ENCODE data around the gene RCOR2. TPM values are rescaled to one million over a fixed set of nuclear protein-coding genes. Genes with fewer than 3 reads are reported as not detected.

RCOR2 gene
- total and polyA plus RNA-seq, 8 donors, result 0.35 to 1.6 (median 0.92) TPM; not detected in 3

GRCh38 chr11:63939397-63939891 lies 22.5 kb upstream of the RCOR2 start:
- peaks cover 0 to 12% (median 0%) of the 10 kb centered on the region in 4 donors for H3K36me3 ChIP-seq
- intact Hi-C loops (cut with DNase I; ENCODE audit: low total_unique reads), result no loop called here
- DNase-seq, result peak in 1 of 2 donors; percentile 66
- H3K4me3 ChIP-seq, result peak overlapping the region; percentile 70 to 91 (median 78)
- TF ChIP-seq CTCF (IDR thresholded peaks at IDR 0.05) (no peak), POLR2AphosphoS5 (IDR thresholded peaks at IDR 0.05) (no peak), EP300 (IDR thresholded peaks at IDR 0.05) (no peak), POLR2A (IDR thresholded peaks at IDR 0.05) (no peak)
- WGBS, 5 donors, result 3 to 4% (median 3%) methylated on average over 25 to 26 of the region's 26 CpGs
- peak overlapping the region; percentile 76 to 84 (median 79) for H3K27ac ChIP-seq
- no peaks in the 10 kb centered on the region for H3K27me3 ChIP-seq
- no peaks in the 10 kb centered on the region for H3K9me3 ChIP-seq
- peaks cover 6 to 41% (median 26%) of the 10 kb centered on the region in 4 donors for H3K4me1 ChIP-seq

GRCh38 chr11:63938479-63939396 lies 21.8 kb upstream of the RCOR2 start, which contains the start of gene NAA40:
TSS of gene NAA40 (plus strand) at chr11:63939002. CDS start at chr11:63939097, 95 bp downstream.
- TF ChIP-seq EP300 (IDR thresholded peaks at IDR 0.05) (no peak), CTCF (IDR thresholded peaks at IDR 0.05) (no peak), POLR2AphosphoS5 (IDR thresholded peaks at IDR 0.05) (peak in 2 of 3 donors; percentile 24 to 86), POLR2A (IDR thresholded peaks at IDR 0.05) (no peak)
- no peaks in the 10 kb centered on the region for H3K27me3 ChIP-seq
- intact Hi-C loops (cut with DNase I; ENCODE audit: low total_unique reads), result no loop called here
- H3K4me1 ChIP-seq, result peaks cover 6 to 41% (median 23%) of the 10 kb centered on the region in 4 donors
- H3K36me3 ChIP-seq, result peaks cover 0 to 12% (median 0%) of the 10 kb centered on the region in 4 donors
- H3K9me3 ChIP-seq, result no peaks in the 10 kb centered on the region
- H3K4me3 ChIP-seq, result peak within 1 kb of the TSS; percentile 70 to 91 (median 78)
- peak; percentile 95 to 99 for DNase-seq
- peak within 1 kb of the TSS; percentile 76 to 84 (median 79) for H3K27ac ChIP-seq
- WGBS, 5 donors, result 0 to 1% (median 0%) methylated on average over 33 to 90 of the region's 92 CpGs

GRCh38 chr11:63937713-63938478 lies 20.9 kb upstream of the RCOR2 start:
- Histone ChIP-seq H3K4me3 (peak overlapping the region; percentile 70 to 91 (median 78)), H3K4me1 (peaks cover 6 to 38% (median 23%) of the 10 kb centered on the region in 4 donors), H3K9me3 (no peaks in the 10 kb centered on the region), H3K36me3 (peaks cover 0 to 11% (median 0%) of the 10 kb centered on the region in 4 donors), H3K27me3 (no peaks in the 10 kb centered on the region), H3K27ac (peak overlapping the region; percentile 76 to 84 (median 79))
- 20 to 33% (median 23%) methylated on average over 23 to 30 of the region's 30 CpGs for WGBS, 5 donors
- peak in 1 of 2 donors; percentile 46 for DNase-seq
- no peak for TF ChIP-seq POLR2AphosphoS5 (IDR thresholded peaks at IDR 0.05)
- intact Hi-C loops (cut with DNase I; ENCODE audit: low total_unique reads), result no loop called here

- no peak for TF ChIP-seq CTCF (IDR thresholded peaks at IDR 0.05)
- no peak for TF ChIP-seq POLR2A (IDR thresholded peaks at IDR 0.05)
- TF ChIP-seq EP300 (IDR thresholded peaks at IDR 0.05), result no peak
- TF ChIP-seq POLR2AphosphoS5 (IDR thresholded peaks at IDR 0.05), result no peak
- DNase-seq, result no peak
- Histone ChIP-seq H3K27ac (no peak overlapping the region), H3K36me3 (no peaks in the 10 kb centered on the region), H3K4me3 (no peak overlapping the region), H3K4me1 (peaks cover 0 to 9% (median 8%) of the 10 kb centered on the region in 4 donors), H3K27me3 (no peaks in the 10 kb centered on the region), H3K9me3 (no peaks in the 10 kb centered on the region)
- WGBS, 5 donors, result 79 to 94% (median 80%) methylated on average over 1 of the region's 1 CpG
- intact Hi-C loops (cut with DNase I; ENCODE audit: low total_unique reads), result no loop called here
These were observed 16.5 kb upstream of the RCOR2 start for GRCh38 chr11:63933459-63933858.
